HepG2 (cell line): Measurements from ENCODE around the gene PDZK1.
"Not testable (repeated sequence)": the region's sequence is repeated elsewhere in the genome, so short reads cannot be mapped to it uniquely, and the experiment has no call there.

Source experiments
- BCL3 ChIP-seq: sonication (generic); formaldehyde crosslinking; IDR thresholded peaks from 2 replicates; pipeline ENCODE4 v1.5.1; 2020; ENCODE audit warnings: mild to moderate bottlenecking, missing genetic modification reagents, moderate library complexity
- CCAR2 ChIP-seq: fragments of 200-400 bp; formaldehyde crosslinking; optimal IDR thresholded peaks from 2 replicates; pipeline ENCODE3; 2018; ENCODE audit warnings: low read depth, mild to moderate bottlenecking, low read length, moderate library complexity
- CEBPB ChIP-seq: IDR thresholded peaks from 2 replicates; pipeline ENCODE4 v1.6.1; 2011; ENCODE audit warnings: low read depth, low read length, improper control_type of control experiment, borderline replicate concordance
- ELF4 ChIP-seq: sonication (generic); formaldehyde crosslinking; IDR thresholded peaks from 2 replicates; pipeline ENCODE4 v1.5.0; 2020; ENCODE audit warnings: missing genetic modification reagents, mild to moderate bottlenecking, moderate library complexity, borderline replicate concordance
- ESRRA ChIP-seq: sonication (generic); formaldehyde crosslinking; IDR thresholded peaks from 2 replicates; pipeline ENCODE4 v1.5.1; 2020; ENCODE audit warnings: mild to moderate bottlenecking, low read depth, missing genetic modification reagents
- FOXA3 ChIP-seq: IDR thresholded peaks from 2 replicates; pipeline ENCODE4 v1.6.1; 2016; ENCODE audit warnings: missing genetic modification reagents, missing compliant biosample characterization
- HHEX ChIP-seq: IDR thresholded peaks from 2 replicates; pipeline ENCODE4 v1.6.1; 2016; ENCODE audit warnings: control low read depth
- NFYC ChIP-seq: IDR thresholded peaks from 2 replicates; pipeline ENCODE4 v1.6.1; 2016; ENCODE audit warnings: missing genetic modification reagents, missing compliant biosample characterization
- RFX5 ChIP-seq: IDR thresholded peaks from 2 replicates; pipeline ENCODE4 v1.6.1; 2011; ENCODE audit warnings: low read depth, low read length, improper control_type of control experiment
- TSC22D2 ChIP-seq: sonication (generic); formaldehyde crosslinking; IDR thresholded peaks from 2 replicates; pipeline ENCODE4 v1.5.1; 2020; ENCODE audit warnings: missing genetic modification reagents, mild to moderate bottlenecking, borderline replicate concordance
- ZBTB42 ChIP-seq: sonication (generic); formaldehyde crosslinking; IDR thresholded peaks from 2 replicates; pipeline ENCODE4 v1.5.0; 2020; ENCODE audit warnings: mild to moderate bottlenecking, missing genetic modification reagents
- ZNF232 ChIP-seq: sonication (generic); formaldehyde crosslinking; IDR thresholded peaks from 2 replicates; pipeline ENCODE4 v1.4.0; 2020; ENCODE audit warnings: missing genetic modification reagents, borderline replicate concordance
- ZNF280B ChIP-seq: sonication (generic); formaldehyde crosslinking; IDR thresholded peaks from 2 replicates; pipeline ENCODE4 v1.5.0; 2020; ENCODE audit warnings: missing genetic modification reagents, mild to moderate bottlenecking, borderline replicate concordance
- ZNF512 ChIP-seq: sonication (generic); formaldehyde crosslinking; IDR thresholded peaks from 2 replicates; pipeline ENCODE4 v1.4.0; 2020; ENCODE audit warnings: mild to moderate bottlenecking, missing genetic modification reagents

GRCh38 chr1:145718465-145718864, 11.3 kb upstream of the PDZK1 start:
- TF ChIP-seq ZNF232; CCAR2; BCL3; RFX5; ZNF512; ZBTB42 (CRISPR knock-in tag); FOXA3; NFYC (CRISPR knock-in tag); ELF4 (CRISPR knock-in tag); HHEX (CRISPR knock-in tag); ESRRA (CRISPR knock-in tag); TSC22D2 (CRISPR knock-in tag); ZNF280B (CRISPR knock-in tag); CEBPB: not testable (repeated sequence)
